GM23338 (cell line): Measurements from ENCODE around the gene PLEKHG5. TPM values are rescaled to one million over a fixed set of nuclear protein-coding genes. Genes with fewer than 3 reads are reported as not detected.
A peak's percentile ranks its signal among the peaks of the same experiment; 100 is the strongest.

Source experiments
- ATAC-seq: fragments of 200-7000 bp; cut with Tn5 transposase; 3 replicates; pipeline ENCODE4 v1.9.1; 2020
- DNase-seq: peaks from one replicate; pipeline ENCODE4 v3.0.0-alpha.2; 2015; ENCODE audit warnings: low spot score
- H2AFZ ChIP-seq: fragments of 200-600 bp; sonication (generic); 2 replicates; pipeline ENCODE4 v1.8.0; 2016; ENCODE audit warnings: antibody characterized with exemption, mild to moderate bottlenecking, moderate library complexity
- H3F3A ChIP-seq: fragments of 200-600 bp; sonication (generic); replicated peaks from 2 replicates; pipeline ENCODE4 v1.8.0; 2017; ENCODE audit warnings: antibody characterized with exemption, mixed run types, low read depth
- H3K27ac ChIP-seq: fragments of 200-600 bp; sonication (generic); 2 replicates; pipeline ENCODE4 v1.6.1; 2016; ENCODE audit warnings: low read depth
- H3K27me3 ChIP-seq: fragments of 200-600 bp; sonication (generic); 2 replicates; pipeline ENCODE4 v1.8.0; 2016; ENCODE audit warnings: mild to moderate bottlenecking, mixed run types, moderate library complexity; ENCODE audit not compliant: insufficient read depth
- H3K36me3 ChIP-seq: fragments of 200-600 bp; sonication (generic); 2 replicates; pipeline ENCODE4 v1.8.0; 2016; ENCODE audit warnings: mild to moderate bottlenecking; ENCODE audit not compliant: insufficient read depth
- H3K4me1 ChIP-seq: fragments of 200-600 bp; sonication (generic); 2 replicates; pipeline ENCODE4 v1.8.0; 2016; ENCODE audit warnings: mild to moderate bottlenecking, moderate library complexity; ENCODE audit not compliant: insufficient read depth
- H3K4me2 ChIP-seq: fragments of 200-600 bp; sonication (generic); 2 replicates; pipeline ENCODE4 v1.7.1; 2017; ENCODE audit warnings: mixed run types
- H3K4me3 ChIP-seq: fragments of 200-600 bp; sonication (generic); 2 replicates; pipeline ENCODE4 v1.6.1; 2016; ENCODE audit warnings: mixed run types
- H3K79me2 ChIP-seq: fragments of 200-600 bp; sonication (generic); replicated peaks from 2 replicates; pipeline ENCODE4 v1.8.0; 2017; ENCODE audit warnings: mild to moderate bottlenecking; ENCODE audit not compliant: insufficient read depth
- H3K9me2 ChIP-seq: fragments of 200-600 bp; sonication (generic); 2 replicates; pipeline ENCODE4 v1.8.0; 2017; ENCODE audit not compliant: insufficient read depth
- H4K20me1 ChIP-seq: fragments of 200-600 bp; sonication (generic); replicated peaks from 2 replicates; pipeline ENCODE4 v1.8.0; 2017; ENCODE audit warnings: mild to moderate bottlenecking; ENCODE audit not compliant: insufficient read depth
- H3K27ac Mint-ChIP-seq: 2 replicates; pipeline ENCODE4 v1.8.0; 2020; ENCODE audit warnings: inconsistent platforms, mild to moderate bottlenecking, moderate library complexity, mixed read lengths
- H3K27me3 Mint-ChIP-seq: 3 replicates; pipeline ENCODE4 v1.8.0; 2022; ENCODE audit warnings: low read depth, mild to moderate bottlenecking, moderate library complexity, mixed read lengths, inconsistent platforms; ENCODE audit not compliant: insufficient read depth, poor library complexity
- H3K36me3 Mint-ChIP-seq: 3 replicates; pipeline ENCODE4 v1.8.0; 2021; ENCODE audit warnings: low read depth, mild to moderate bottlenecking, inconsistent platforms, moderate library complexity, mixed read lengths
- H3K4me1 Mint-ChIP-seq: 3 replicates; pipeline ENCODE4 v1.8.0; 2020; ENCODE audit warnings: mild to moderate bottlenecking, inconsistent platforms, mixed read lengths
- H3K4me3 Mint-ChIP-seq: 3 replicates; pipeline ENCODE4 v1.8.0; 2021; ENCODE audit warnings: moderate library complexity, mild to moderate bottlenecking, inconsistent platforms, mixed read lengths
- H3K9me3 Mint-ChIP-seq: 3 replicates; pipeline ENCODE4 v1.8.0; 2020; ENCODE audit warnings: moderate library complexity, mild to moderate bottlenecking, inconsistent platforms, mixed read lengths
- EZH2phosphoT487 ChIP-seq: fragments of 200-600 bp; sonication (generic); IDR thresholded peaks from one replicate; pipeline ENCODE4 v1.8.1; 2018; ENCODE audit warnings: antibody characterized with exemption; ENCODE audit not compliant: unreplicated experiment
- JUNB ChIP-seq: IDR thresholded peaks from one replicate; pipeline ENCODE4 v1.6.1; 2016; ENCODE audit warnings: antibody characterized with exemption; ENCODE audit not compliant: unreplicated experiment
- NANOG ChIP-seq: IDR thresholded peaks from 2 replicates; pipeline ENCODE4 v1.6.1; 2016; ENCODE audit warnings: antibody characterized with exemption, borderline replicate concordance
- POLR2AphosphoS5 ChIP-seq: IDR thresholded peaks from 2 replicates; pipeline ENCODE4 v1.6.1; 2016; ENCODE audit warnings: antibody characterized with exemption, low read depth
- STAT1 ChIP-seq: IDR thresholded peaks from one replicate; pipeline ENCODE4 v1.6.1; 2016; ENCODE audit warnings: antibody characterized with exemption; ENCODE audit not compliant: unreplicated experiment
- ZNF114 ChIP-seq: fragments of 250-450 bp; sonication (Bioruptor Pico); IDR thresholded peaks from 2 replicates; pipeline ENCODE4 v1.5.0; 2020; ENCODE audit warnings: mild to moderate bottlenecking, moderate library complexity
- ZNF331 ChIP-seq: fragments of 250-450 bp; sonication (Bioruptor Pico); IDR thresholded peaks from 2 replicates; pipeline ENCODE4 v1.5.0; 2020; ENCODE audit warnings: low read depth, mild to moderate bottlenecking, moderate library complexity
- ZNF462 ChIP-seq: fragments of 250-450 bp; sonication (Bioruptor Pico); IDR thresholded peaks from 2 replicates; pipeline ENCODE4 v1.5.0; 2020; ENCODE audit warnings: mild to moderate bottlenecking, moderate library complexity
- polyA plus RNA-seq: library from polyadenylated mRNA; unstranded; fragments of >200 nt; fragmentation: Nextera tagmentation; extraction: Ambion mirVana; gene quantifications from 2 replicates; pipeline ENCODE4 v1.2.1, GENCODE V29; 2016
- total RNA-seq: library from RNA; depleted of rRNA; stranded (reverse); fragments of >200 nt; shearing (Covaris generic); gene quantifications from 2 replicates; pipeline ENCODE4 v1.2.3, GENCODE V29; 2014
- TF ChIP-seq, protein P1 (sequence below), 2 experiments: fragments of 200-600 bp in 1 of 2; sonication (generic) in 1 of 2; conservative IDR thresholded peaks; 2 replicates each; pipeline versions ENCODE4 v1.5.1 to v1.6.1; 2016 to 2017; ENCODE audit warnings: antibody characterized with exemption in 2 of 2, low read depth in 2 of 2, mild to moderate bottlenecking in 2 of 2, moderate library complexity in 1 of 2
- TF ChIP-seq, protein P2 (sequence below): IDR thresholded peaks from 2 replicates; pipeline ENCODE4 v1.6.1; 2016; ENCODE audit warnings: antibody characterized with exemption

Gene PLEKHG5
- total and polyA plus RNA-seq, 2 experiments from 2014 or later: 9.0 to 26.4 TPM

DNA sequence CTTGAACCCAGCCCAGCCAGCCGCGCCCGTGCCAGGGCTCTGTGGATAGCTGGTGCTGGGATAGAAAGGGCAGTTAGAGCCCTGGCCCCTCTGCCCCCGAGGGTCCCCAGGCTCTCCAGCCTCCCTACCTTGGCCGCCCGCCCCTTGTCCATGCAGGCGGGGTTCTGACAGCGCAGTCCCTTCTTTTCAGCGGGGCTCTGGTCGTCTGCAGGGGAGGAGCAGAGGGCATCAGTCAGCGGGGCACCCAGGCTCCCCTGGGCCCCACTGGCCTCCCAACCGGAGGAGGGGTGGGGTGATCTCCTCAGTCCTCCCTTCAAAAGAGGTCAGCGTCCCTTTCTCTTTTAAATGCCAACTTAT lies 4.9 kb upstream of the PLEKHG5 start:
- Histone ChIP-seq H3K4me2 (peak overlapping the region; percentile 99), H3K4me1 (peaks cover 28% of the 10 kb centered on the region), H3K79me2 (no peaks in the 10 kb centered on the region), H3K27me3 (peaks cover 30% of the 10 kb centered on the region), H3F3A (peaks cover 10% of the 10 kb centered on the region), H4K20me1 (no peaks in the 10 kb centered on the region), H3K36me3 (no peaks in the 10 kb centered on the region), H3K4me3 (peak overlapping the region; percentile 85), H3K9me2 (no peaks in the 10 kb centered on the region), H3K27ac (no peak overlapping the region), H2AFZ (peak overlapping the region; percentile 69; the same call in 1 of the 2 replicates)
- Mint-ChIP-seq H3K4me1 (peaks cover 31% of the 10 kb centered on the region), H3K36me3 (no peaks in the 10 kb centered on the region), H3K4me3 (peak overlapping the region; percentile 72), H3K27ac (no peak overlapping the region), H3K9me3 (no peaks in the 10 kb centered on the region), H3K27me3 (peaks cover 38% of the 10 kb centered on the region)
- ATAC-seq (peak; percentile 20), DNase-seq (peak; percentile 43)
- TF ChIP-seq ZNF114 (CRISPR knock-in tag) (no peak), ZNF462 (CRISPR knock-in tag) (no peak), STAT1 (no peak), NANOG (no peak), JUNB (no peak), ZNF331 (no peak), EZH2phosphoT487 (no peak), POLR2AphosphoS5 (no peak)
- TF ChIP-seq, protein P1, sequence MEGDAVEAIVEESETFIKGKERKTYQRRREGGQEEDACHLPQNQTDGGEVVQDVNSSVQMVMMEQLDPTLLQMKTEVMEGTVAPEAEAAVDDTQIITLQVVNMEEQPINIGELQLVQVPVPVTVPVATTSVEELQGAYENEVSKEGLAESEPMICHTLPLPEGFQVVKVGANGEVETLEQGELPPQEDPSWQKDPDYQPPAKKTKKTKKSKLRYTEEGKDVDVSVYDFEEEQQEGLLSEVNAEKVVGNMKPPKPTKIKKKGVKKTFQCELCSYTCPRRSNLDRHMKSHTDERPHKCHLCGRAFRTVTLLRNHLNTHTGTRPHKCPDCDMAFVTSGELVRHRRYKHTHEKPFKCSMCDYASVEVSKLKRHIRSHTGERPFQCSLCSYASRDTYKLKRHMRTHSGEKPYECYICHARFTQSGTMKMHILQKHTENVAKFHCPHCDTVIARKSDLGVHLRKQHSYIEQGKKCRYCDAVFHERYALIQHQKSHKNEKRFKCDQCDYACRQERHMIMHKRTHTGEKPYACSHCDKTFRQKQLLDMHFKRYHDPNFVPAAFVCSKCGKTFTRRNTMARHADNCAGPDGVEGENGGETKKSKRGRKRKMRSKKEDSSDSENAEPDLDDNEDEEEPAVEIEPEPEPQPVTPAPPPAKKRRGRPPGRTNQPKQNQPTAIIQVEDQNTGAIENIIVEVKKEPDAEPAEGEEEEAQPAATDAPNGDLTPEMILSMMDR (conservative IDR thresholded peaks at IDR 0.05; ENCODE audit: low read depth in 2 of 2): no peak
- TF ChIP-seq, protein P2, sequence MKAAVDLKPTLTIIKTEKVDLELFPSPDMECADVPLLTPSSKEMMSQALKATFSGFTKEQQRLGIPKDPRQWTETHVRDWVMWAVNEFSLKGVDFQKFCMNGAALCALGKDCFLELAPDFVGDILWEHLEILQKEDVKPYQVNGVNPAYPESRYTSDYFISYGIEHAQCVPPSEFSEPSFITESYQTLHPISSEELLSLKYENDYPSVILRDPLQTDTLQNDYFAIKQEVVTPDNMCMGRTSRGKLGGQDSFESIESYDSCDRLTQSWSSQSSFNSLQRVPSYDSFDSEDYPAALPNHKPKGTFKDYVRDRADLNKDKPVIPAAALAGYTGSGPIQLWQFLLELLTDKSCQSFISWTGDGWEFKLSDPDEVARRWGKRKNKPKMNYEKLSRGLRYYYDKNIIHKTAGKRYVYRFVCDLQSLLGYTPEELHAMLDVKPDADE: no peak
